ENCODE data around the gene LAIR1. TPM values are rescaled to one million over a fixed set of nuclear protein-coding genes. Genes with fewer than 3 reads are reported as not detected.
A peak's percentile ranks its signal among the peaks of the same experiment; 100 is the strongest.

Gene LAIR1
- polyA plus RNA-seq, 6 donors from 2014 or later: 129 to 246 (median 160) TPM

GRCh38 chr19:54354761-54355160, 10.0 kb downstream of the LAIR1 start:
- Mint-ChIP-seq H3K27me3 (no peaks in the 10 kb centered on the region), H3K9me3 (no peaks in the 10 kb centered on the region), H3K4me3 (no peak overlapping the region), H3K36me3 (peaks cover 0 to 4% of the 10 kb centered on the region in 2 donors), H3K27ac (peak overlapping the region in 3 of 6 donors; percentile 44 to 50 (median 49)), H3K4me1 (peaks cover 36 to 55% (median 53%) of the 10 kb centered on the region in 3 donors)
- ATAC-seq (ENCODE audit: low read depth in 2 of 2) (no peak), DNase-seq (no peak)

- DNase-seq (no peak), ATAC-seq (ENCODE audit: low read depth in 2 of 2) (peak; percentile 54 to 60)
- no peaks in the 10 kb centered on the region for H3K27me3 Mint-ChIP-seq
- peaks cover 53 to 65% (median 61%) of the 10 kb centered on the region in 3 donors for H3K4me1 Mint-ChIP-seq
- H3K4me3 Mint-ChIP-seq: peak overlapping the region; percentile 2 to 85 (median 75)
- no peaks in the 10 kb centered on the region for H3K9me3 Mint-ChIP-seq
- peaks cover 0 to 4% of the 10 kb centered on the region in 2 donors for H3K36me3 Mint-ChIP-seq
- H3K27ac Mint-ChIP-seq: peak overlapping the region; percentile 28 to 96 (median 90)
Observed at GRCh38 chr19:54352546-54352945, 12.2 kb downstream of the LAIR1 start.

DNA sequence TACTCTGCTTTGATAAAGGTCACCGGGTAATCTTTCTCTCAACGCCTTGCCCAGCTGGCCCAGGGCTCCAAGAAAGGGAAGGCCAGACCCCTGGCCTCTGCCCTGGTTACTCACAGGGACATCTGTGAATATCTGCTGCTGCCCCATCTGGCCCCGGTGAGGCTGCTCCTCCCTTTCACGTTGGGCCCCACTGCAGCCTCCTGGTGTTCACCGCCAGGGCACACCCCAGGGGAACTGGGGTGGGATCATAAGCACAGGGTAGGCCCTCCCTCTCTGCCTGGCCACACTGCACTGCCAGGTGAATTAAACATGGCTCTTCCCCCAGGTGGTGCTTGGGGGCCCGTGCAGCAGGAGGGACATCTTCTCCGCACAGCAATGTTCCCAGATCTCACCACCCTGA, 12.7 kb downstream of the LAIR1 start:
- Mint-ChIP-seq H3K27me3 (no peaks in the 10 kb centered on the region), H3K4me3 (peak overlapping the region; percentile 2 to 85 (median 75)), H3K27ac (peak overlapping the region; percentile 28 to 96 (median 90)), H3K9me3 (no peaks in the 10 kb centered on the region), H3K36me3 (peaks cover 0 to 4% of the 10 kb centered on the region in 2 donors), H3K4me1 (peaks cover 58 to 65% (median 63%) of the 10 kb centered on the region in 3 donors)
- peak; percentile 79 to 82 for ATAC-seq (ENCODE audit: low read depth in 2 of 2)
- DNase-seq: peak; percentile 44

DNA sequence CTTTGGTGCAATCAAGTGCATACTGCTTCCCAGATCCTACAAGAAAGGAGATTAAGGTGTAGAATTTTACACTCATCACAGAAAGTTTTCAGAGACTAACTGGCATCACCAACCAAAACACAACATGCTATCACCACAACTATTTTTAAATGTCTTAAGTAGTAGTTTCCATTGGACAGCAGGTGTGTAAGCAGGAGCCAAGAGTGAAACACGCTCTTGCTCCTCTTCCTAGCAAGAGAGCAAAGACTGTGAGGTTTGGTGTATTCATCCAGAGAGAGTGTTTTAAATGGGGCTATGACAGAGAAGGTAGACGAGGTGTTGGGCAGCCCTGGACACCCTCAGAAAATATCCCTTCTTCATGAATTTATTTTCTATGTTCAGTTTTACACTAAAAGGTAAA, 13.3 kb downstream of the LAIR1 start:
- H3K27ac Mint-ChIP-seq: peak overlapping the region; percentile 28 to 93 (median 82)
- H3K9me3 Mint-ChIP-seq: no peaks in the 10 kb centered on the region
- peak overlapping the region in 6 of 8 donors; percentile 2 to 82 (median 74) for H3K4me3 Mint-ChIP-seq
- peaks cover 0 to 4% of the 10 kb centered on the region in 2 donors for H3K36me3 Mint-ChIP-seq
- DNase-seq (no peak), ATAC-seq (ENCODE audit: low read depth in 2 of 2) (no peak)
- H3K27me3 Mint-ChIP-seq: no peaks in the 10 kb centered on the region
- peaks cover 63 to 69% (median 66%) of the 10 kb centered on the region in 3 donors for H3K4me1 Mint-ChIP-seq

- no peaks in the 10 kb centered on the region for H3K9me3 Mint-ChIP-seq
- H3K27me3 Mint-ChIP-seq: no peaks in the 10 kb centered on the region
- H3K4me3 Mint-ChIP-seq: peak overlapping the region; percentile 67 to 93 (median 88)
- ATAC-seq (ENCODE audit: low read depth in 2 of 2) (peak; percentile 93), DNase-seq (peak; percentile 80)
- H3K36me3 Mint-ChIP-seq: no peaks in the 10 kb centered on the region
- H3K27ac Mint-ChIP-seq: peak overlapping the region; percentile 87 to 99 (median 94)
- H3K4me1 Mint-ChIP-seq: peaks cover 75 to 89% (median 83%) of the 10 kb centered on the region in 3 donors
Observed at GRCh38 chr19:54345938-54346386, 18.8 kb downstream of the LAIR1 start.

DNA sequence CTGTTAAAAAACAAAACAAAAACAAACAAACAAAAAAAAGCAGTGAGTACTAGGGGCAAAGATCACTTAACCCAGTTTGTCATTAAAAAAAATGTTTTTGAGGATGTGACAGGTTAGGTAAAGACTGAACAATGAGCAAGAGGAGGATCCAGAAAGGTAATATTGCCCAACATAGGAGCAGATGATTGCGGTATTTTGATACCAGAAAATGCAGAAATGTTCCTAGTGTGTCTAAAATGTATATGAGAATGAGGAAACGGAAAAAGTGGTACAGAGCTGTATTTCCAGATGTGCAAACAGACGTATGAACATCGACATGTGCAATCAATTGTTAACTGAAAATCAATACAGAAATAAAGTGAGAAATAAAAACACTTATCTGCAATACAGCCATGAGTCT, 20.9 kb downstream of the LAIR1 start:
- Mint-ChIP-seq H3K4me1 (peaks cover 81 to 98% (median 94%) of the 10 kb centered on the region in 3 donors), H3K36me3 (no peaks in the 10 kb centered on the region), H3K4me3 (peak overlapping the region in 7 of 8 donors; percentile 23 to 72 (median 59)), H3K27me3 (no peaks in the 10 kb centered on the region), H3K27ac (peak overlapping the region; percentile 1 to 83 (median 61)), H3K9me3 (no peaks in the 10 kb centered on the region)
- no peak for DNase-seq
- no peak for ATAC-seq (ENCODE audit: low read depth in 2 of 2)

- H3K9me3 Mint-ChIP-seq: no peaks in the 10 kb centered on the region
- peaks cover 69 to 98% (median 89%) of the 10 kb centered on the region in 3 donors for H3K4me1 Mint-ChIP-seq
Observed at GRCh38 chr19:54341295-54341694, 23.4 kb downstream of the LAIR1 start.

GRCh38 chr19:54339646-54340358, 24.9 kb downstream of the LAIR1 start:
- DNase-seq: peak; percentile 78

More at GRCh38 chr19:54341295-54341694, 23.4 kb downstream of the LAIR1 start:
- DNase-seq (no peak), ATAC-seq (ENCODE audit: low read depth in 2 of 2) (no peak)
- Mint-ChIP-seq H3K36me3 (no peaks in the 10 kb centered on the region), H3K27ac (peak overlapping the region in 3 of 6 donors; percentile 10 to 77 (median 70)), H3K4me3 (peak overlapping the region in 1 of 8 donors; percentile 1), H3K27me3 (no peaks in the 10 kb centered on the region)

DNA sequence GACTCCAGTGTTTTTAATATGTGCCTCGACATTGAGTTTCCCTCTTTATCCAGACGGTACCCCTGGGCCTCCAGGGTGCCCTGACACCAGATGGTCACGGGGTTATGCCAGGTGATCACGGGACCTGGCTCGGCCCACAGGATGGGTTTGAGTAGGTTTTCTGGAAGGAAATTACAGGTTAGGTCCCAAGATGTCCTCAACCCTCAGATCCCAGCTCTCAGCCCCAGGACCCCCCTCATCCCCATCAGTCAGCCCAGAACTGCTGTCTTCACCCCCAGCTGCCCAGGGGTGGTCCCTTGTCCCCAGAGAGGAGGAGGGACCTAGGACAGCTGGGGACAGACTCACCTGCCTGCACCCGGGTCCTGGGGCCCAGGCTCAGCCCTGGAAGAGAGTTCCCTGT, 26.2 kb downstream of the LAIR1 start:
- no peaks in the 10 kb centered on the region for H3K9me3 Mint-ChIP-seq
- peak overlapping the region in 7 of 8 donors; percentile 69 to 84 (median 80) for H3K4me3 Mint-ChIP-seq
- peaks cover 63 to 91% (median 77%) of the 10 kb centered on the region in 3 donors for H3K4me1 Mint-ChIP-seq
- no peaks in the 10 kb centered on the region for H3K27me3 Mint-ChIP-seq
- H3K27ac Mint-ChIP-seq: peak overlapping the region; percentile 81 to 98 (median 95)
- ATAC-seq (ENCODE audit: low read depth in 2 of 2): no peak
- DNase-seq: no peak
- no peaks in the 10 kb centered on the region for H3K36me3 Mint-ChIP-seq

More at GRCh38 chr19:54339646-54340358, 24.9 kb downstream of the LAIR1 start:
- H3K4me3 Mint-ChIP-seq: peak overlapping the region; percentile 74 to 84 (median 80)
- peak overlapping the region; percentile 91 to 98 (median 96) for H3K27ac Mint-ChIP-seq
- no peaks in the 10 kb centered on the region for H3K9me3 Mint-ChIP-seq
- no peaks in the 10 kb centered on the region for H3K27me3 Mint-ChIP-seq
- peak; percentile 75 to 82 for ATAC-seq (ENCODE audit: low read depth in 2 of 2)
- H3K4me1 Mint-ChIP-seq: peaks cover 66 to 95% (median 78%) of the 10 kb centered on the region in 3 donors
- H3K36me3 Mint-ChIP-seq: no peaks in the 10 kb centered on the region

- Mint-ChIP-seq H3K4me3 (peak overlapping the region in 5 of 8 donors; percentile 12 to 63 (median 54)), H3K4me1 (peaks cover 65 to 91% (median 77%) of the 10 kb centered on the region in 3 donors), H3K36me3 (no peaks in the 10 kb centered on the region), H3K9me3 (no peaks in the 10 kb centered on the region), H3K27ac (peak overlapping the region in 5 of 6 donors; percentile 21 to 91 (median 81)), H3K27me3 (no peaks in the 10 kb centered on the region)
- ATAC-seq (ENCODE audit: low read depth in 2 of 2) (no peak), DNase-seq (no peak)
Observed at GRCh38 chr19:54337858-54338230, 26.9 kb downstream of the LAIR1 start.

- DNase-seq (no peak), ATAC-seq (ENCODE audit: low read depth in 2 of 2) (no peak)
- H3K4me3 Mint-ChIP-seq: peak overlapping the region in 4 of 8 donors; percentile 12 to 63 (median 41)
- peaks cover 59 to 88% (median 73%) of the 10 kb centered on the region in 3 donors for H3K4me1 Mint-ChIP-seq
- no peaks in the 10 kb centered on the region for H3K36me3 Mint-ChIP-seq
- H3K27me3 Mint-ChIP-seq: no peaks in the 10 kb centered on the region
- no peaks in the 10 kb centered on the region for H3K9me3 Mint-ChIP-seq
- peak overlapping the region in 4 of 6 donors; percentile 81 to 91 (median 89) for H3K27ac Mint-ChIP-seq
Observed at GRCh38 chr19:54336893-54337857, 27.6 kb downstream of the LAIR1 start.

- DNase-seq (no peak), ATAC-seq (ENCODE audit: low read depth in 2 of 2) (no peak)
- no peaks in the 10 kb centered on the region for H3K27me3 Mint-ChIP-seq
- H3K27ac Mint-ChIP-seq: peak overlapping the region; percentile 72 to 91 (median 80)
- H3K9me3 Mint-ChIP-seq: no peaks in the 10 kb centered on the region
- H3K36me3 Mint-ChIP-seq: no peaks in the 10 kb centered on the region
- H3K4me3 Mint-ChIP-seq: peak overlapping the region in 1 of 8 donors; percentile 39
- H3K4me1 Mint-ChIP-seq: peaks cover 52 to 78% (median 64%) of the 10 kb centered on the region in 3 donors
Observed at GRCh38 chr19:54335979-54336892, 28.5 kb downstream of the LAIR1 start.

Data from naive B cell (primary cell).